ENCODE data around the gene RALB.

Gene RALB

DNA sequence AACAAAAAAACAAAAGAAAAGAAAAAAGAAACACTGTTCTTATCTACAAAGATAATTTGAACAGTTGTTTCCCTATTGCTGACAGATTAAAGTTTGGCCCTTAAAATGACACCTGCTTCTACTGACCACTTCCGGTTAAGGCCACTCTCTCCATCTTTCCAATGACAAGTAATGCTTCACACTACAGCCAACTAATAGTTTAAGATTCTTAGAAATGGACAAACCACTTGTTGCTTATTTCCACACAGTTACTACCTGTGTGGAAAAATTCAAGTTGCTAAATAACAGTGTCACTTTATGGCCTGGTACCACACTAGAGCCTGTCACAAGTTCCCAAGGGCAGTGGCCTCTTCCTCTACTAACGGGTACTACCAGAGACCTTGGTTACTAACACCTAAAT is 31.9 kb upstream of the RALB start:
- no peak for DNase-seq (ENCODE audit: insufficient read length, low spot score)
- no peak for TF ChIP-seq POLR2A (IDR thresholded peaks at IDR 0.05; ENCODE audit: low read depth, low read length)
- FAIRE-seq, result no peak

DNA sequence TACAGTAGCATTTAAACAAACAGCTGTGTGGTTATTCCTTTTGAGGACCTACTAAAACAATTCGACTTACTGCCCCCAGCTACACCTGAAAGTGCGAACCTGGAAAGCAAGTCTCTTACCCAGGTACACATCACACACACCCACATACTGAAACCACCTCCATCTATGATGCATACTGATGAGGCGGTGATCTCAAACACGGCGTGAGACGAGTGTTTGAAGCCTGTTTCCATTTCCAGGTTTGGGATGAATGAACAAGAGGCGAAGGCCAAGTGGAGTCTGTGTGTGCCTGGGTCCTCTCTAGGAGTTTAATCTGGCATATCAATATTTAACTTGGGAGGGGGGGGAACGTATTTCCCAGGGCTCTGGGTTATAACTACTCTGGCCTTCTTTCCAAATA is 31.0 kb upstream of the RALB start:
- no peak for TF ChIP-seq POLR2A (IDR thresholded peaks at IDR 0.05; ENCODE audit: low read depth, low read length)
- no peak for FAIRE-seq
- no peak for DNase-seq (ENCODE audit: insufficient read length, low spot score)

DNA sequence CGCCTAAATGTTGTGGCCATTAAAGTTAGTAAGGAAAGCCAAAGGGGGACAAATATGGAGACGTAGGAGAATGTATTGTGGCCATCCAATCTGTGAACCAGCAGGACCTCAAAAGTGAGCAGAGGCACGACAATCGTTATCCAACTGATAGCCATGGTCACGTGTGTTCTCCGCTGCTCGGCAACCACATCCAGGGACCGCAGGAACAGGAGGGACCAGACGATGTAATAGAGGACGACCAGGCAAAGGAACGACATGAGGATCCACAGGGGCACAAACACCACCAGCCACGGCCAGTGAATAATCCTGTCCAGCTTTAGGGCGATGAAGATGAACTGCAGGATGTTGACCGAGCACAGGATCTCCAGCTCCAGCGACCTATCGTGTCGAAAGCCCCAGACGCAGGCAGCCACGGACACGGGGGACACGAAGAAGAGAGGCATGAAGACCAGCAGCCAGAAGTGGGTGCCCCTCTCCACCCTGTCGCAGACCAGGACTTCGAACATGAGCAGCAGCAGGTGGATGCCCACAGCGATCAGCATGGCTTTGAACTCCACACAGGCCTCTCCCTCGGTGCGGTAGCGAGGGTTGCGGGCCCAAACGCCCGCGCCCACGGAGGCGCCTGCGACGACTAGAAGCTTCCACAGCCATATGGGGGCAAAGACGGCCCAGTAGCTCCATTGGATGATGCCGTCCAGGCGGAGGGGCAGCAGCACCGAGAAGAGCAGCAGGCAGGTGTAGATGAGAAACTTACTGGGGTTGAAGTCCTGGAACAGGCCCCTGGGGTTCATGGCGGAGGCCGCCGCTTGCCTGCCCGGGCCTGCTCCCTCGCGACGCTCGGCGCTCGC is 30.2 kb upstream of the RALB start:
- no peak for FAIRE-seq

GRCh38 chr2:120223034-120223912 is 29.4 kb upstream of the RALB start, which contains the start of gene TMEM185B:
TSS of gene TMEM185B (minus strand) at chr2:120223400. CDS start at chr2:120222976, 424 bp downstream.
- DNase-seq (ENCODE audit: insufficient read length, low spot score) (peak; percentile 95), FAIRE-seq (no peak)
- TF ChIP-seq POLR2A (IDR thresholded peaks at IDR 0.05; ENCODE audit: low read depth, low read length), result peak; percentile 75; the same call in 1 of the 2 replicates

More for the DNA sequence above, 30.2 kb upstream of the RALB start:
- no peak for DNase-seq (ENCODE audit: insufficient read length, low spot score)
- no peak for TF ChIP-seq POLR2A (IDR thresholded peaks at IDR 0.05; ENCODE audit: low read depth, low read length)

DNA sequence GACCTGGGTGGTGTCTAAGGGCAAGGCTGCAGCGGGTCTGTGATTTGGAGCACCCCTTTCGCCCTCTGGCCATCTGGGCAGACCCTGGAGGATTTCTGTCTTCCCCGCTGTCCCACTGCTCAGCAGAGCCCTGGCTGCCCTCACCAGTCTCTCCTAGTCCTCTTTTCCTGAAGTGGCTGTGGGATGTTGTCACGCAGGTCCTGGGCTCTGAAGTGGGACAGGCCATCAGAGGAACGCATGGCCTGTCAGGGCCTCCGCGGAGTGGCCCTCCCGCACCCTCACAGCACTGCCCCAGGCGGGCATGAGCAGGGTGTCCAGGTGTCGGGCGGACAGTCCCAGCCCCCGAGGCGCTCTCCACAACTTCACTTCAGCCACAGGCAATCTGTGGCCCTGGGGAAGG is 28.4 kb upstream of the RALB start:
- DNase-seq (ENCODE audit: insufficient read length, low spot score) (no peak), FAIRE-seq (no peak)
- TF ChIP-seq POLR2A (IDR thresholded peaks at IDR 0.05; ENCODE audit: low read depth, low read length), result no peak

GRCh38 chr2:120224735-120225548 is 27.7 kb upstream of the RALB start:
- FAIRE-seq (no peak), DNase-seq (ENCODE audit: insufficient read length, low spot score) (no peak)
- no peak for TF ChIP-seq POLR2A (IDR thresholded peaks at IDR 0.05; ENCODE audit: low read depth, low read length)

DNA sequence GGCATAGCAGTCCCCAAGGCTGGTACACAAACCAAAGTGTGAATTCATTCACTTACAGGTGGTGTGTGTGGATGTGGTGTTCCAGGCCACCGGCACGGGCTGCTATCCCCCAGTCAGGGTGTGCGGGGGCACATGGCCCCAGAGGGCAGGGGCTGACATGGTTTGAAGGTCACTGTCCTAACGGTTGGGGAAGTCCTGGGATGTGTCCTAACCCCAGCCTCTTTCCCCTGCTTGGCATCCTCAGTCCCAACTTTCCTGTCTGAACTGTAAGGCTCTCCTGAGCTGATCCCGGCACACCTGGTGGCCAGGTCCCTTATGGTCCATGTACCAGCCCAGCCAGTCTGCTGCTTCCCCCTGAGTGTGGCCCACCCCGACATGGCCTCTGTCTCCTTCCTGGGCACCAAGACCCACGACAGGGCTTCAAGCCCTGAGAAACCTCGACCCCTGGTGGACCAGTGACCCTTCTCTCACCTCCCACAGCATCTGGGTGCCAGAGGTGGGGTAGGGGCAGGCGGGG is 27.0 kb upstream of the RALB start:
- DNase-seq (ENCODE audit: insufficient read length, low spot score) (no peak), FAIRE-seq (no peak)
- no peak for TF ChIP-seq POLR2A (IDR thresholded peaks at IDR 0.05; ENCODE audit: low read depth, low read length)

DNA sequence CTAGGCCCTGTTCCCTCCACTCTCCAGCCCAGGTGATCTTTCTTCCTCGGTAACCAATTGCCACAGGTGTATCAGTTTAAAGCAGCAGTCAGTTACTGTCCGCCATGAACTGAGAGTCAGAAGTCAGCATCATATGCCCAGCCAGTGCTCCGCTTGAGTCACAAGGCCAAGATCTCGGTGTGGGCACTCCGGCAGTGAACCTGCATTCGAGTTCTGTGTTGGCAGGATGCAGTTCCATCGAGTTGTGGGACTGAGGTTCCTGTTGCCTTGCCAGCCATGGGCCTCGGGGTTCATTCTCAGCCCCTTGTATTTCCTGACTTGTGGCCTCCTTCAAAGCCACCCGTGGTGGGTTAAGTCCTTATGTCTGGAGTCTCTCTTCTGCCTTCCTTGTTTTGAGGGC is 26.3 kb upstream of the RALB start:
- no peak for FAIRE-seq
- TF ChIP-seq POLR2A (IDR thresholded peaks at IDR 0.05; ENCODE audit: low read depth, low read length), result no peak
- DNase-seq (ENCODE audit: insufficient read length, low spot score), result no peak

GRCh38 chr2:120227111-120227991 is 25.3 kb upstream of the RALB start:
- DNase-seq (ENCODE audit: insufficient read length, low spot score), result no peak
- TF ChIP-seq POLR2A (IDR thresholded peaks at IDR 0.05; ENCODE audit: low read depth, low read length), result no peak
- FAIRE-seq, result no peak

DNA sequence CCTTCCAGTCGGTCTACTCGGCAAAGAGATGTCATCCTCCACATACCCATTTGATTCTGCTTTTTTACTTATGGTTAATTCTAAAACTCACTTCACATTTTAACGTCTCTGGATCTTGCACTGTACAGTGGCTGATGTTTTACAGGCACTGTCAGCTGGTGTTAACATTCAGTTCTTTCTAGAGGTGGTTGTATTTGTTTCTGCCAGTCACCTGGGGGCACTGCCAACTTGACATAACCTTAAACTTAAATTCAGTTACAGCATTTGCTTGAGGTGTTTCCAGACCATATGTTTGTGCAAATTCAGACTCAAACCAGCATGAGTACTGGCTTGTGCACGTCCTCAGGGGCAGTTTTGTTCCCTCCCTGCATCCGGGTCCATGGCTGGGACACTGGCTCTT is 24.1 kb upstream of the RALB start:
- no peak for TF ChIP-seq POLR2A (IDR thresholded peaks at IDR 0.05; ENCODE audit: low read depth, low read length)
- DNase-seq (ENCODE audit: insufficient read length, low spot score), result no peak
- FAIRE-seq, result no peak

GRCh38 chr2:120229341-120229740 is 23.3 kb upstream of the RALB start:
- FAIRE-seq (no peak), DNase-seq (ENCODE audit: insufficient read length, low spot score) (no peak)
- TF ChIP-seq POLR2A (IDR thresholded peaks at IDR 0.05; ENCODE audit: low read depth, low read length), result no peak
